ENCODE results near the gene PRR14L.

GRCh38 chr22:31661851-31662667 is 87.9 kb downstream of the PRR14L start, which contains the start of gene PISD:
- TF ChIP-seq CTCF (IDR thresholded peaks at IDR 0.05) (no peak), EP300 (IDR thresholded peaks at IDR 0.05) (no peak)

Data from upper lobe of left lung (tissue), 4 donors.